ENCODE measurements around the gene RGS6.

DNA sequence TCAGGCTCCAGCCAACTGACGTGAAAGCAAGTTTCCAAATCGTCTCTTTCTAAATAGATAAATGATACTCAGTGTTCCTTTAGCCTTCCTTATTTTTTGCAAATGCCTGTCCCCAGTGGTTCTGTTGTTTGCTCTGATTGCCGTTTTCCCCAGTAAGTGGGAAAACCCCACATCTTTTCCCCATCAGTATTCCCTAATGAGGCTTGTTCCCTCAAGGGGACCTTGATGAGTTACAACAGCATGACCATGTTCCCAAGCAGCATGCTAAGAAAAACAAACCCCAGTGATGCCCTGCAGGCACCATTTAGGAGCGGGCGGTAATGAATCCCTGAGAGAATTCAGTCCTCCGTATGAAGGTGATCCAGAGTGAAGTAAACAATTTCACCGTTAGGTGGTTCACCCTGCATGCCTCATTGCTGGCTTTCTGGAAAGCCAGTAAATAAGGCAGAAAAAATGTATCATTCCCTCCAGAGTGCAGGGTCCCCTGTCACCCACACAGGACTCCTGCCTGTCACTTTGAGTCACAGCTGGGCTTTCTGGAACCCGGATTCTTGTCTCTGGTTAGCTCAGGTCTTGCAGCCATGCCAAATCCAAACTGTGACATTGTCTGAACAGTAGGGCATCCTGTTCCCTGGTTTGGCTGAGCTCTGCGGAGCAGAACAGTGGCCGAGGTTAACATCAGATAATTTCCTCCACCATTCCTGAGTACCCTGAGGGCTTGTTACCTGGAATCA lies 222.6 kb downstream of the RGS6 start:
- no peak for TF ChIP-seq FOXK2 (IDR thresholded peaks at IDR 0.05)
- no peak for TF ChIP-seq SP1 (IDR thresholded peaks at IDR 0.05)
- TF ChIP-seq SUZ12 (IDR thresholded peaks at IDR 0.05): no peak
